ENCODE results near the gene SH3BGRL2.

GRCh38 chr6:79605968-79606764 lies 25.0 kb upstream of the SH3BGRL2 start:
- TF ChIP-seq MAX (CRISPR knock-in tag; IDR thresholded peaks at IDR 0.05), result no peak
- TF ChIP-seq ATF1 (CRISPR knock-in tag; IDR thresholded peaks at IDR 0.05), result no peak
- TF ChIP-seq USF2 (CRISPR knock-in tag; IDR thresholded peaks at IDR 0.05), result no peak
- no peak for TF ChIP-seq CTCF (IDR thresholded peaks at IDR 0.05)
- no peak for TF ChIP-seq ESRRA (CRISPR knock-in tag; IDR thresholded peaks at IDR 0.05; ENCODE audit: borderline replicate concordance)
- no peak for TF ChIP-seq TP53 (CRISPR knock-in tag; IDR thresholded peaks at IDR 0.05)
- no peak for TF ChIP-seq NR3C1 (CRISPR knock-in tag; conservative IDR thresholded peaks at IDR 0.05; ENCODE audit: low read depth)
- TF ChIP-seq MYBL2 (CRISPR knock-in tag; IDR thresholded peaks at IDR 0.05), result no peak
- no peak for TF ChIP-seq GABPB1 (CRISPR knock-in tag; IDR thresholded peaks at IDR 0.05)
- TF ChIP-seq ZBTB43 (CRISPR knock-in tag; IDR thresholded peaks at IDR 0.05), result no peak
- no peak for TF ChIP-seq JUN (CRISPR knock-in tag; IDR thresholded peaks at IDR 0.05)
- no peak for TF ChIP-seq CDX4 (CRISPR knock-in tag; IDR thresholded peaks at IDR 0.05; ENCODE audit: borderline replicate concordance)
- no peak for TF ChIP-seq SP1 (CRISPR knock-in tag; conservative IDR thresholded peaks at IDR 0.05)
